ENCODE results near the gene TRAF7.

The TRAF7 gene

GRCh38 chr16:2148714-2149629 lies 6.6 kb upstream of the TRAF7 start:
- DNase-seq, result peak in 1 of 5 experiments; percentile 39

- DNase-seq, result peak in 1 of 5 experiments; percentile 26
Observed at GRCh38 chr16:2149630-2150417, 5.8 kb upstream of the TRAF7 start.

- DNase-seq, result no peak
Observed at GRCh38 chr16:2150418-2151187, 5.0 kb upstream of the TRAF7 start.

- no peak for DNase-seq
Observed at GRCh38 chr16:2151188-2152091, 4.1 kb upstream of the TRAF7 start.

- peak in 2 of 5 experiments; percentile 32 to 37 for DNase-seq
Observed at GRCh38 chr16:2152695-2153506, 2.7 kb upstream of the TRAF7 start.

GRCh38 chr16:2154533-2155090 lies 970 bp upstream of the TRAF7 start:
- peak in 1 of 5 experiments; percentile 50 for DNase-seq

- peak in 1 of 5 experiments; percentile 33 for DNase-seq
Observed at GRCh38 chr16:2155977-2156848, 631 bp downstream of the TRAF7 start.

- no peak for DNase-seq
Observed at GRCh38 chr16:2156849-2157224, 1.3 kb downstream of the TRAF7 start.

- no peak for DNase-seq
Observed at GRCh38 chr16:2157480-2158261, 2.1 kb downstream of the TRAF7 start.

GRCh38 chr16:2158262-2158638 lies 2.7 kb downstream of the TRAF7 start:
- no peak for DNase-seq

- DNase-seq, result no peak
Observed at GRCh38 chr16:2159175-2159838, 3.7 kb downstream of the TRAF7 start.

GRCh38 chr16:2160915-2161551 lies 5.5 kb downstream of the TRAF7 start:
- DNase-seq, result no peak

- no peak for DNase-seq
Observed at GRCh38 chr16:2161911-2162310, 6.3 kb downstream of the TRAF7 start.

- DNase-seq, result no peak
Observed at GRCh38 chr16:2162676-2163118, 7.1 kb downstream of the TRAF7 start.

GRCh38 chr16:2163211-2163881 lies 7.8 kb downstream of the TRAF7 start:
- DNase-seq, result no peak

GRCh38 chr16:2165861-2166260 lies 10.3 kb downstream of the TRAF7 start:
- DNase-seq, result no peak

Data from T-helper 2 cell (primary cell).